Activated naive CD4-positive, alpha-beta T cell treated with anti-CD3 and anti-CD28 coated beads, Interleukin-2, amount 50 U/mL, for 72 hours (primary cell): ENCODE results near the gene PRMT7. TPM values are rescaled to one million over a fixed set of nuclear protein-coding genes. Genes with fewer than 3 reads are reported as not detected.

ENCODE experiments used
- ATAC-seq, 2 donors: fragments of 150-1000 bp; cut with Tn5 transposase; 2 replicates each; pipeline ENCODE4 v1.10.0; 2021; ENCODE audit warnings: mild to moderate bottlenecking in 2 of 2, moderate library complexity in 2 of 2
- DNase-seq, 2 donors: peaks; one replicate each; pipeline ENCODE4 v3.0.0; 2021 to 2022; ENCODE audit warnings: low spot score in 2 of 2
- H3K27ac Mint-ChIP-seq, 2 donors: one replicate each; pipeline ENCODE4 v1.8.0; 2022; ENCODE audit warnings: mild to moderate bottlenecking in 2 of 2, mixed read lengths in 2 of 2
- H3K36me3 Mint-ChIP-seq, 2 donors: one replicate each; pipeline ENCODE4 v1.8.0; 2022; ENCODE audit warnings: mixed read lengths in 2 of 2
- H3K9me3 Mint-ChIP-seq, 2 donors: one replicate each; pipeline ENCODE4 v1.8.0; 2022; ENCODE audit warnings: mixed read lengths in 2 of 2
- total RNA-seq, 2 donors: library from RNA; stranded (reverse); gene quantifications; one replicate each; pipeline ENCODE4 v1.2.3, GENCODE V29; 2022

PRMT7 gene
- total RNA-seq, 2 donors from 2014 or later, result 33.7 to 80.2 TPM

GRCh38 chr16:68328151-68328859 is 17.5 kb downstream of the PRMT7 start:
- no peaks in the 10 kb centered on the region for H3K9me3 Mint-ChIP-seq

DNA sequence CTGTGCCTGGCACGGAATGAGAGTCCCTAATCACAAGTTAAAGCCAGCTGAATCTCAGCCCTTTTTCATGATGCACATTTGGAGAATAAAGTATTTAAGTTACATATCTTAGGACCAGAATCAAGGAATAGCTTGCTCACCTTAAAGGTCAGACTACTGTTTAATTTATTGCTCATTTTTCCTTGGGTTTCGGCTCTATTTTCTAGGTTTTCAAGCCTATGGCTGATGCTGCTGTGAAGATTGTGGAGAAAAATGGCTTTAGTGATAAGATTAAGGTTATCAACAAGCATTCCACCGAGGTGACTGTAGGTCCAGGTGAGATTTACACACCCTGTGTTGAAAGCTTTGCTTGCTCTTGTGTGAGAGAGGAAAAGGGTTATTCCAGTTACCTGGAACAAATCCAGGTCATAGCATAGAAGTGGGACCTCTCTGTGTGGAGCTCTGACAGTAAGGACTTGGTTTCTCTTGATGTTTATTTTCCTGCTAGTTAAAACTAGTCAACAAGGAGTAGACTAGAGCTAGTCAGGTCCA is 18.1 kb downstream of the PRMT7 start:
- Mint-ChIP-seq H3K27ac (no peak overlapping the region), H3K9me3 (no peaks in the 10 kb centered on the region), H3K36me3 (peaks cover 0 to 13% of the 10 kb centered on the region in 2 donors)
- no peak for DNase-seq
- ATAC-seq, result no peak

More at GRCh38 chr16:68328151-68328859, 17.5 kb downstream of the PRMT7 start:
- DNase-seq (peak; percentile 78 to 79), ATAC-seq (peak; percentile 93 to 98)
- Mint-ChIP-seq H3K27ac (no peak overlapping the region), H3K36me3 (peaks cover 0 to 13% of the 10 kb centered on the region in 2 donors)

DNA sequence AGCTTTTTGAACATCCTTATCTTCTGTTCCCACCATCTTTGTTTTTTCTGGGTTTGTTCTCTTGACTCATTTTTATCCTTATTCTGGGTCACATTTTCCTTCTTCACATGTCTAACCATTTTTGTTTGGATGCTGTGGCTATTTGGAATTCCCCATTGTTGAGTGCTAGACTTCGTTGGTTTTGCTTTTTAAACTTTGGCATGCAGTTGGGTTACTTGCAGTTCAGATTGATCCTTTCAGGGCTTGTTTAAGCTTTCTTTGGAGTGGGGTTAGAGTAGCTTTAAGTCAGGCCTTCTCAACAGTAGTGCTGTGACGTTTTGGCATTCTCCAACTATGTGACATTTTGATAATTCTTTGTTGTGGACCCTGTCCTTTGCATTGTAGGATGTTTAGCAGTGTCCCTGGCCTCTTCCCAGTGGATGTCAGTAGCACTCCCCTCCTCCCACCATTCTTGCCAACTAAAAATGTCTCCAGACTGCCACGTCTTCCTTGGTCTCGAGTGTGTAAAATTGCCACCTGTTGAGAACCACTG is 21.1 kb downstream of the PRMT7 start:
- DNase-seq (no peak), ATAC-seq (no peak)
- peak overlapping the region; percentile 34 to 65 for H3K27ac Mint-ChIP-seq
- no peaks in the 10 kb centered on the region for H3K9me3 Mint-ChIP-seq
- peaks cover 0 to 17% of the 10 kb centered on the region in 2 donors for H3K36me3 Mint-ChIP-seq

DNA sequence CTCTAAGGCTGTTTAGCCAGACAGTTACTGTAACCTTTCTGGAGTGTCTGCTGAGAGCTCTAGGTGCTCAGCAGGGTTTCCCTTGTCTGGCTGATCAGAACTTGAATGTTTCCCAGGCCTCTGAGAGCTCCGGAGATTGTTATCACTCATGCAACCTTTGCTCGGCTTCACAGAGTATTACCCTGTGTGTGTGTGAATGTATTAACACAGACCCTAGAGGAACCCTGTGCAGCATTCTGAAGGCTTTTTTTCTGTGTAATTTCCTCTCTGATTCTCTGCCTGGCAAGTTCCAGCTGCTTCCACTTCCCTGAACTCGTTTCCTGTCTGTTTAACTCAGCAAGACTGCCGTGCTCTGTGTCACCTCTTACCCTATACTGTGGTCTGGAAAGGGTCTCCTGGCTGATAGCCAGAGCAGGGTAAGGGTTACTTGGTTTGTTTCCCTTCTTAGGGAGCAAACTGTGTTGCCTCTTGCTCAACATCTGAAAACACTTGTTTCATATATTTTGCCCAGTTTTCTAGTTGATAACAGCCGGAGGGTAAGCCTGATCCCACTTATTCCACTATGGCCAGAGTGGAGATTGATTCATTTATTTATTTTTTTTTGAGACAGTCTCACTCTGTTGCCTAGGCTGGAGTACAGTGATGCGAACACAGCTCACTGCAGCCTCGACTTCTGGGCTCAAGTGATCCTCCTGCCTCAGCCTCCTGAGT is 21.7 kb downstream of the PRMT7 start:
- H3K27ac Mint-ChIP-seq, result peak overlapping the region; percentile 5 to 65
- H3K9me3 Mint-ChIP-seq, result no peaks in the 10 kb centered on the region
- ATAC-seq, result no peak
- H3K36me3 Mint-ChIP-seq, result peaks cover 6 to 17% of the 10 kb centered on the region in 2 donors
- no peak for DNase-seq

- DNase-seq (no peak), ATAC-seq (no peak)
- Mint-ChIP-seq H3K36me3 (peaks cover 14 to 22% of the 10 kb centered on the region in 2 donors), H3K27ac (no peak overlapping the region), H3K9me3 (no peaks in the 10 kb centered on the region)
Measured at GRCh38 chr16:68335175-68335574, 24.4 kb downstream of the PRMT7 start.

- no peaks in the 10 kb centered on the region for H3K9me3 Mint-ChIP-seq
Measured at GRCh38 chr16:68338326-68339119, 27.7 kb downstream of the PRMT7 start.

DNA sequence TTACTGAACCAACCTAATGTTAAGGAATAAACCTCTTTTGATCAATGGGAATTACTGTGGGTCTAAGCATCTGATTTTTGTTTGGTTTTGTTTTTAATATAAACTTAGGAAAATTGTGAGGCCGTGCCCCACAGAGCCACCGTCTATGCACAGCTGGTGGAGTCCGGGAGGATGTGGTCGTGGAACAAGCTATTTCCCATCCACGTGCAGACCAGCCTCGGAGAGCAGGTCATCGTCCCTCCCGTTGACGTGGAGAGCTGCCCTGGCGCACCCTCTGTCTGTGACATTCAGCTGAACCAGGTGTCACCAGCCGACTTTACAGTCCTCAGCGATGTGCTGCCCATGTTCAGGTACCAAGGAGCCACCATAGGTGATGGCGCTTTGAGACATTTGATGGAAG is 28.4 kb downstream of the PRMT7 start:
- H3K27ac Mint-ChIP-seq, result no peak overlapping the region
- no peak for ATAC-seq
- H3K9me3 Mint-ChIP-seq, result no peaks in the 10 kb centered on the region
- peaks cover 22 to 23% of the 10 kb centered on the region in 2 donors for H3K36me3 Mint-ChIP-seq
- DNase-seq, result no peak

More at GRCh38 chr16:68338326-68339119, 27.7 kb downstream of the PRMT7 start:
- Mint-ChIP-seq H3K27ac (no peak overlapping the region), H3K36me3 (peaks cover 22 to 23% of the 10 kb centered on the region in 2 donors)
- ATAC-seq (no peak), DNase-seq (no peak)

DNA sequence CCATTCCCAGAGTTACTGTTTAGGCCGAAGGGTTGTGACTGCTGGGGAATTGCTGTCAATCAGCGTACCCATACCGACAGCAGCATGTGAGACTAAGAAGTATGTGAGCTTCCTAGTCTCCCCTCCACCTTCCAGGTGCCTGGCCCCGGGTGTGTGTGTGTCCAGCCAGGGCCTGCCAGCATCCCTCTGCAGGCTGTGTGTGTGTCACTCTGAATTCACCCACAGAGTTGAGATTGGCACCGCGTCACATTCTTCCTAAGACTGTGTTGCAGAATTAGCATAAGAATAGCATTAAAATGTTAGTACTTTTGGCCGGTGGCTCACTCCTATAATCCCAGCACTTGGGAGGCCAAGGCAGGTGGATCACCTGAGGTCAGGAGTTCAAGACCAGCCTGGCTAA is 31.8 kb downstream of the PRMT7 start:
- no peak for DNase-seq
- Mint-ChIP-seq H3K9me3 (no peaks in the 10 kb centered on the region), H3K36me3 (peaks cover 16 to 18% of the 10 kb centered on the region in 2 donors), H3K27ac (no peak overlapping the region)
- ATAC-seq, result no peak

- H3K36me3 Mint-ChIP-seq, result peaks cover 11 to 18% of the 10 kb centered on the region in 2 donors
- no peak for DNase-seq
- H3K9me3 Mint-ChIP-seq, result no peaks in the 10 kb centered on the region
- no peak overlapping the region for H3K27ac Mint-ChIP-seq
- ATAC-seq, result no peak
Measured at GRCh38 chr16:68343137-68343536, 32.3 kb downstream of the PRMT7 start.

DNA sequence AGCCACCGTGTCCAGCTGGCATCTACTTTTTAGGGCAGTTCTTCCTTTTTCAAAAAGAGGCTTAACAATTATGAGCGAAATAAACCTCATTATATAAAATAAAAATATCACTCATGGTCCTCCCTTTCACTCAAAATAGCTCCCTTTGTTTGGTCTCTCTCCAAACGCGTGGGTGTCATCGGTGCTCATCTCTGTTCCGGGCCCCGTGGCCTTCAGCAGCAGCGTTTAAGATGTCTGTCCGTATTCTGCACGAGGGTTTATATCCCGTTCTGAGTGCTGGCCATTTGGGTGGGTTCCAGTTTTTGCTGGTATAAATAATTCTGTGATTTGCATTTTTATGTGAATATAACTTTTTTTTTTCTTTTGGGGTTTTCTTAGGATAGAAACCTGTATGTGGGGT is 33.4 kb downstream of the PRMT7 start:
- Mint-ChIP-seq H3K36me3 (peaks cover 14 to 19% of the 10 kb centered on the region in 2 donors), H3K27ac (peak overlapping the region in 1 of 2 donors; percentile 79)

GRCh38 chr16:68345351-68345810 is 34.6 kb downstream of the PRMT7 start:
- no peak overlapping the region for H3K27ac Mint-ChIP-seq
- peaks cover 10 to 13% of the 10 kb centered on the region in 2 donors for H3K36me3 Mint-ChIP-seq
- DNase-seq (no peak), ATAC-seq (peak in 1 of 2 donors; percentile 41)
- H3K9me3 Mint-ChIP-seq, result no peaks in the 10 kb centered on the region

More for the DNA sequence above, 33.4 kb downstream of the PRMT7 start:
- DNase-seq, result no peak
- ATAC-seq, result no peak
- no peaks in the 10 kb centered on the region for H3K9me3 Mint-ChIP-seq

DNA sequence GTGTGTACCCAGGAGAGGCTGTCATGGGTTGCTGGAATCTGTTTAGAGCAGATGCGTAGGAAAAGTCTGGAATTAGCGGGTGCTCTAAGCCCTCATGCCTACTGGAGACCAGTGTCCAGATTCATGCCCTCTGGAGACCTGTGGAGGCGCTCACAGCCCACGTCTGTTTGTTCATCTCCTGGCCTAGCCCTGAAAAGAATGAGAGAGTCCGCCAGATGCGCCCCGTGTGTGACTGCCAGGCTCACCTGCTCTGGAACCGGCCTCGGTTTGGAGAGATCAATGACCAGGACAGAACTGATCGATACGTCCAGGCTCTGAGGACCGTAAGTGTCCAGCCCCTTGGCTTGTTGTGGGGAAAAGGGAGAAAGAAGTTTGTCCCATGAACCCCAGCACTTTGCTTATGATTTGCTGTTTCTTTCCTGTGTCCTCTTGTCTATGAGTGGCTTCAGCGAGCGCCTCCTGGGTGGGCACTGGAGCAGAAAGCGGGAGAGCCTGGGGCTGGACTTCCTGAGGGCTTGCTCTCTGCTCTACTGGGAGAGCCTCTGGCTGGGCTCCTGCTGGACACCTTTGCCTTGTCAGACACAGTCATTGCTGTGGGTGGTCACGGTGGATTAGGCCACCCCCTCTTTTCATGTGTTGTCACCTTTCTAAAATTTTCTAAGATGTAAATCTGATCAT is 35.3 kb downstream of the PRMT7 start:
- no peak for ATAC-seq
- peak overlapping the region in 1 of 2 donors; percentile 9 for H3K27ac Mint-ChIP-seq
- H3K36me3 Mint-ChIP-seq, result peaks cover 5 to 7% of the 10 kb centered on the region in 2 donors
- no peaks in the 10 kb centered on the region for H3K9me3 Mint-ChIP-seq
- DNase-seq, result no peak

- ATAC-seq (no peak), DNase-seq (no peak)
- Mint-ChIP-seq H3K36me3 (peaks cover 5 to 7% of the 10 kb centered on the region in 2 donors), H3K9me3 (no peaks in the 10 kb centered on the region), H3K27ac (peak overlapping the region; percentile 9 to 69)
Measured at GRCh38 chr16:68346892-68347480, 36.2 kb downstream of the PRMT7 start.

GRCh38 chr16:68347605-68348004 is 36.8 kb downstream of the PRMT7 start:
- H3K27ac Mint-ChIP-seq, result no peak overlapping the region
- ATAC-seq (no peak), DNase-seq (no peak)
- no peaks in the 10 kb centered on the region for H3K9me3 Mint-ChIP-seq
- peaks cover 5 to 7% of the 10 kb centered on the region in 2 donors for H3K36me3 Mint-ChIP-seq

DNA sequence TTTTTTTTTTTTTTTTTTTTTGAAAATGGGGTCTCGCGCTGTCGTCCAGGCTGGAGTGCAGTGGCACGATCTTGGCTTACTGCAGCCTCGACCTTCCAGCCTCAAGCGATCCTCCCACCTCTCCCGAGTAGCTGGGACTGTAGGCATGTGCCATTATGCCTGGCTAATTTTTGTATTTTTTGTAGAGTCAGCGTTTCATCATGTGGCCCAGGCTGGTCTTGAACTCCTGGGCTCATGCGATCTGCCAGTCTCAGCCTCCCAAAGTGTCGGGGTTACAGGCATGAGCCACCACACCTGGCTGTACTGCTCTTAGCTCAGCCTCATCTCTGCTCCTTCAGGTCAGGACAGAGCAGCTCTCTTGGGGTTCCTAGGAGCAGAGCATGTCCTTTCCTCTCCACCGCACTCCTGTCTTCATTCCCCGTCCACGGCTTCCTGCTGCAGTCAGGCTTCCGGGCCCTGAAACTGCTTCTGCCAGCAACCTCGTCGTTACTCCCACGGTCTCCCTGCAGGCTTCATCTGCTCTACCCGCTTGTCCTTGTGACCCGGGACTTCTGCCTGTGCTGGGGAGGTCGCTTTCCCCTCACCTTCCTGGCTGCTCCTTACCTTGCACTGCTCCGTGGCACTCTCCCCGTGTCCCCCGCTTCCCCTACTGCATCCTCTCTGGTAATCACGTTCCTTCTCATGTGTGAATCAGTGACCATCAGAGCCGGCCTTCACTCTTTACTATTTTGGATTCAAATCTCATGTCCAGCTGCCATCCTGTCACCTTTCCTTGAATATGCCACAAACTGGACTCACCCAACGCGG is 38.0 kb downstream of the PRMT7 start:
- ATAC-seq (no peak), DNase-seq (no peak)
- no peaks in the 10 kb centered on the region for H3K9me3 Mint-ChIP-seq
- peaks cover 5 to 7% of the 10 kb centered on the region in 2 donors for H3K36me3 Mint-ChIP-seq
- H3K27ac Mint-ChIP-seq, result no peak overlapping the region
